ENCODE results near the gene SNX10.

Gene SNX10

GRCh38 chr7:26295586-26295985, 3.9 kb downstream of the SNX10 start:
- Histone ChIP-seq H3K27ac (ENCODE audit: low read depth, low read length) (no peak overlapping the region), H3K4me1 (ENCODE audit: control insufficient read depth, low read length) (peaks cover 51% of the 10 kb centered on the region), H3F3A (ENCODE audit: control insufficient read depth, insufficient read depth) (peaks cover 16% of the 10 kb centered on the region), H3K9me3 (ENCODE audit: control insufficient read depth, insufficient read depth, low read length) (no peaks in the 10 kb centered on the region), H3K9me2 (replicated peaks; ENCODE audit: control insufficient read depth, low read length) (no peaks in the 10 kb centered on the region), H3K4me3 (ENCODE audit: low read length) (no peak overlapping the region), H3K36me3 (ENCODE audit: control insufficient read depth, low read length) (peaks cover 21% of the 10 kb centered on the region), H3K27me3 (ENCODE audit: control insufficient read depth, low read length) (no peaks in the 10 kb centered on the region), H3K4me2 (ENCODE audit: low read length) (no peak overlapping the region), H3K79me2 (ENCODE audit: control insufficient read depth, low read length) (peaks cover 59% of the 10 kb centered on the region), H4K20me1 (ENCODE audit: control insufficient read depth, insufficient read depth, low read depth, low read length) (no peaks in the 10 kb centered on the region)
- TF ChIP-seq CTCF (IDR thresholded peaks at IDR 0.05; ENCODE audit: low read depth, low read length, poor library complexity, severe bottlenecking) (no peak), EZH2phosphoT487 (IDR thresholded peaks at IDR 0.05; ENCODE audit: borderline replicate concordance, low read length) (no peak)

- H3K4me1 ChIP-seq (ENCODE audit: control insufficient read depth, low read length): peaks cover 32% of the 10 kb centered on the region
- TF ChIP-seq CTCF (IDR thresholded peaks at IDR 0.05; ENCODE audit: low read depth, low read length, poor library complexity, severe bottlenecking) (no peak), EZH2phosphoT487 (IDR thresholded peaks at IDR 0.05; ENCODE audit: borderline replicate concordance, low read length) (no peak)
- H3F3A ChIP-seq (ENCODE audit: control insufficient read depth, insufficient read depth): peaks cover 9% of the 10 kb centered on the region
- no peaks in the 10 kb centered on the region for H4K20me1 ChIP-seq (ENCODE audit: control insufficient read depth, insufficient read depth, low read depth, low read length)
- no peak overlapping the region for H3K4me2 ChIP-seq (ENCODE audit: low read length)
- no peaks in the 10 kb centered on the region for H3K9me2 ChIP-seq (replicated peaks; ENCODE audit: control insufficient read depth, low read length)
- H3K36me3 ChIP-seq (ENCODE audit: control insufficient read depth, low read length): peaks cover 32% of the 10 kb centered on the region
- no peaks in the 10 kb centered on the region for H3K27me3 ChIP-seq (ENCODE audit: control insufficient read depth, low read length)
- no peak overlapping the region for H3K27ac ChIP-seq (ENCODE audit: low read depth, low read length)
- peaks cover 46% of the 10 kb centered on the region for H3K79me2 ChIP-seq (ENCODE audit: control insufficient read depth, low read length)
- H3K4me3 ChIP-seq (ENCODE audit: low read length): no peak overlapping the region
- no peaks in the 10 kb centered on the region for H3K9me3 ChIP-seq (ENCODE audit: control insufficient read depth, insufficient read depth, low read length)
Measured at GRCh38 chr7:26298472-26299058, 6.9 kb downstream of the SNX10 start.

GRCh38 chr7:26305090-26305868, 13.6 kb downstream of the SNX10 start:
- Histone ChIP-seq H3K4me3 (ENCODE audit: low read length) (0 out of 2 replicates have a peak overlapping the region, but pooled peaks have one; percentile 11), H3K36me3 (ENCODE audit: control insufficient read depth, low read length) (peaks cover 36% of the 10 kb centered on the region), H3K27me3 (ENCODE audit: control insufficient read depth, low read length) (no peaks in the 10 kb centered on the region), H3K4me1 (ENCODE audit: control insufficient read depth, low read length) (peaks cover 8% of the 10 kb centered on the region), H3K9me2 (replicated peaks; ENCODE audit: control insufficient read depth, low read length) (no peaks in the 10 kb centered on the region), H3F3A (ENCODE audit: control insufficient read depth, insufficient read depth) (no peaks in the 10 kb centered on the region), H3K9me3 (ENCODE audit: control insufficient read depth, insufficient read depth, low read length) (no peaks in the 10 kb centered on the region), H3K4me2 (ENCODE audit: low read length) (peak overlapping the region; percentile 45), H4K20me1 (ENCODE audit: control insufficient read depth, insufficient read depth, low read depth, low read length) (no peaks in the 10 kb centered on the region), H3K27ac (ENCODE audit: low read depth, low read length) (peak overlapping the region; percentile 24; the same call in 1 of the 2 replicates), H3K79me2 (ENCODE audit: control insufficient read depth, low read length) (peaks cover 20% of the 10 kb centered on the region; the same call in 1 of the 2 replicates)
- no peak for TF ChIP-seq CTCF (IDR thresholded peaks at IDR 0.05; ENCODE audit: low read depth, low read length, poor library complexity, severe bottlenecking)
- TF ChIP-seq EZH2phosphoT487 (IDR thresholded peaks at IDR 0.05; ENCODE audit: borderline replicate concordance, low read length): no peak

All from DOHH2 (cell line).